GM19372 (cell line): Measurements from ENCODE around the gene MRPL38.
"Not testable (repeated sequence)": the region's sequence is repeated elsewhere in the genome, so short reads cannot be mapped to it uniquely, and the experiment has no call there.

Experiments
- ATAC-seq: cut with Tn5 transposase; IDR thresholded peaks from one replicate; pipeline ENCODE4 v1.9.1; 2021; ENCODE audit warnings: mild to moderate bottlenecking, low read depth, moderate library complexity; ENCODE audit not compliant: unreplicated experiment

MRPL38 gene

DNA sequence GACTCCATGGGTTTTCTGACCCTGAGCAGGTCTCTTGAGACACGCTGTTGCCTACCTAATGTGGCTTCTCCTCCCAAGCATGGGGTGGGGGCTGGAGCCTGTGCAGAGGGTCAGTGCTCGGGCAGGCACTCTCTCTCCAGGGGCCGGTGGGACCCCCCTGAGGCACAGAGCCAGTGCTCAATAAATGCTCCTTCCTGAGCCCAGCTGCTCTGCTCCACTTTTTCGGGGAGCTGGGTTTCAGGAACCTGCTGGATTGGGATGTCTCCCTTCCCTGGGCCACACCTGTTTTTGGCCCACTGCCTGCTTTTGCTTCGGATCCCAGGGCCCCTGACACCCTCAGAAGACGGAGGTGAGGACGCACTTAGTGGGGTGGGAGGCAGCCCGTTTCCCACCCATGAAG lies 6.6 kb downstream of the MRPL38 start:
- ATAC-seq = no peak

DNA sequence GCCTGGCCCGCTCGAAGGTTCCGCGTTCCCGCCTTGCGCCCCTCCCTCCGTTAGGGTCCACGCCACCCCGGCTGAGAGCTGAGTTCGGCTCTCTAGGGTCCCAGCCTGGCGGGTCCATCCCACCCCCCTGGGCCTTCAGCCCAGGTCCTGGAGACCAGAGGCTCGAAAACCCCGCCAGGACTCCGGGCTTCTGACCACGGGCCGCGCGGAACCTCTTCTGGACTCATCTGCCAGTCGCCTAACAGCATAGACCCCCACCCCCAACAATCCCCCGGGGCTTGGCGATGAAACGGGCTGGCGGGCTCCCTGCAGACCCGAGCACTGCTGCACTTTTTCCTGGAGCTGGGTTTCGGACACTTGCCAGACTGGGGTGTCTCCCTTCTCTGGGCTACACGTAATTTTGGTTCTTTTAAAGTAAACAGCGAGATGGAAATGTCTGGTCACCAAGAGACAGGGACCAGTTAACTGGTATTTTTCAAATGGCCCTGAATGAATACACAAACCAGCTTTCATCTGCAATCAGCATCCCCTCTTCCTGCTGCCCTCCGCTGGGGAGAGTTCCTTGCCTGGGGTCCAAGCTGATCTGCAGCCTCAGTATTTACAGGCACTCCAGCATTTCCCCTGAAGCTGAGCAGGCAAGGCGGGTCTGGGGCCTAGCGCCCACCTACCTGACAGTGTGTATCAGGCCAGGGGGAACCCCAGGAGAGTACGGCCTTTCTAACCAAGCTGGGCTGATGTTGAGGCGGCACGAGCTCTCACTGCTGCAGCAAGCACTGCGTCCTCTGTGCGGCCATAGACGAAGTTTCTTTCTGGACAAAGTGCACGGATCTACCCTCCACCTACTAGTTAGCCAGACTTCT lies 7.3 kb downstream of the MRPL38 start:
- no peak for ATAC-seq

DNA sequence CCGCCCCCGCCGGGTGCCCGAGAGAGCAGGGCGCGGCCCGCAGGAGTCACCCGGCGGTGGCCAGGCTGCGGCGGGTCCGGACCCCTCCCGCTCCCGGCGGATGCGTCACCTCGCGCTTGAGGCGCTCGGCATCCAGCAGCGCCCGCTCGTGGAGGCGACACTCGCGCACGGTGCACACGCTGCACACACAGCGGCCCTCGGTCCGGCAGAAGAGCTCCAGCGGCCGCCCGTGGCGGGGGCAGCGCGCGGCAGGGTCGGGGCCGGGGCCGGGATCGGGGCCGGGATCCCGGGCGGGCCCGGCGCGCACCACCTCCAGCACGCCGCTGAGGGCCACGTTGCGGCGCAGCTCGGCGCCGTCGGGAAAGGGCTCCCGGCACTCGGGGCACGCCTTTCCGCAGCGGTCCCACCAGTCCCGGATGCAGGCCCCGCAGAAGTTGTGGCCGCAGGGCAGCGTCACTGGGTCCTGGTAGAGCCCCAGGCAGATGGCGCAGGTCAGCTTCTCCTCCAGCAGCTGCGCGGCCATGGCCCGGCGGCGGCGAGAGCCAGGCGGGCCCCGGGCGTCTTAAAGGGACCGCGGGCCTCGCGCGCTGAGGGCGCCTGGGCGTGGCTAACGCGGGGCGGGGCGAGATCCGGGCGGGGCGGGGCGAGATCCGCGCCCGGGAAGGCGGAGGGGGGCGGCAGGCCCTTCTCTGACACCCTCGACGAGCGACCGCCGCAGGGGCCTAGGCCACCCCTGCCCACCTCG lies 8.1 kb downstream of the MRPL38 start, which contains the start of gene TRIM65:
TSS of gene TRIM65 (minus strand) at position 537 of the 745 bp plus-strand sequence. CDS start at position 523, 14 bp downstream.
- ATAC-seq = peak; percentile 61

DNA sequence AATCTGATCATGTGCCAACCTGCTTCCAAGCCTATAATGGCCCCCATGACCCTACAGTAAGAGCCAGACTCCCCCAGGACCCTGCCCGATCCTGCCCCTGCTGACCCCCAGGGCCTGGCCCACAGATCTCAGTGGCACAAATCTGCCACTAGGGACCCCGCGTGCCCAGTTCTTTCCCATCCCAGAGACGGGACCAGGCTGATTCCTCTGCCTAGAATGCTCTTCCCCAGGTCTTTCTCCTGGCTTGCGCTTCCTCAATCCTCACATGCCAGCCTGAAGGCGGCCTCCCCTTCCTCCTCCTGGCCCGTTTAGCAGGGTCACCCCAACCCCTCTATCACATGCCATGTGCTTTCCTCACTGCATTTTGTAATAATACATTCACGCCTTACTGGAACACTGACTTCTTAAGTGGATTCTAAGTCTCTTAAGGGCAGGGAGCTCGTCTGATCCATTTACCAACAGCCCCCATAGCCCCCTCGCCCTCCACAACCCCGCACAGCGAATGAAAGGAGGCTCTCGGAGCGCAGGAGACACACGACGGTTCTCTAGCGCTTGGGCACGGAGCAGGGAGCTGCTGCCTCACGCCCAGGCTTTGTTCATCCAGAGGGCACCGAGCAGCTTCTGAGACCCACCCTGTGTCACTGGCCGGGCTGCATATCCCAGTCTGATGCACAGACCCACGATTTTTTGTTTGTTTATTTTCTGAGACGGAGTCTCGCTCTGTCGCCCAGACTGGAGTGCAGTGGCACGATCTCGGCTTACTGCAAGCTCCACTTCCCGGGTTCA lies 9.1 kb downstream of the MRPL38 start:
- ATAC-seq = no peak

DNA sequence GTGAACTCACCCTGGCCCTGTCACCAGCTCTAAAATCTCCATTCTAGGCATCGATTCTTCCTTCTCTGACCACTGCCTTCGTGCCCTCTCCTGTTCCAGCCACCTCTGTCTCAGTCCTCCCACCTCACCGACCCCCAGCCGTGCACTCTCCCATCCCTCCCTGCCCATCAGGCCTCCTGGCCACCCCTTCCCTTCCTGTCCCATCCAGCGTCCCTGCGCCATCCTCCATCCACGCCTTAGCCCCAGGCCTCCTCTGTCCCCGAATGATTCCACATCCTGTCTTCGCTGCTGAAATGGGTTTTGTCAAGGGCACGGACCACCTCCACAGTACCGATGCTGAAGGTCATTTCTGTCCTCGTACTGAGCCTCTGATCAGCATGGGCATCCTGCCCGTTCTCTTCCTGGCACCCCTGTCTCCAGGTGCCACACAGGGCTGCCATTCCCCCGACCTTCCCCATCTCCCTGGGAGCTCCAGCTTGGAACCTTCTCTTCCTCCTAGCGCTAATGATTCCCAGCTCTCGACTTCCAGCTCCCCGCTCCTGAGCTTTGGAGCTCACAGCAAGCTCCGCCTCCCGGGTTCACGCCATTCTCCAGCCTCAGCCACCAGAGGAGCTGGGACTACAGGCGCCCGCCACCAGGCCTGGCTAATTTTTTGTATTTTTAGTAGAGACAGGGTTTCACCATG lies 10.5 kb downstream of the MRPL38 start:
- ATAC-seq = no peak

DNA sequence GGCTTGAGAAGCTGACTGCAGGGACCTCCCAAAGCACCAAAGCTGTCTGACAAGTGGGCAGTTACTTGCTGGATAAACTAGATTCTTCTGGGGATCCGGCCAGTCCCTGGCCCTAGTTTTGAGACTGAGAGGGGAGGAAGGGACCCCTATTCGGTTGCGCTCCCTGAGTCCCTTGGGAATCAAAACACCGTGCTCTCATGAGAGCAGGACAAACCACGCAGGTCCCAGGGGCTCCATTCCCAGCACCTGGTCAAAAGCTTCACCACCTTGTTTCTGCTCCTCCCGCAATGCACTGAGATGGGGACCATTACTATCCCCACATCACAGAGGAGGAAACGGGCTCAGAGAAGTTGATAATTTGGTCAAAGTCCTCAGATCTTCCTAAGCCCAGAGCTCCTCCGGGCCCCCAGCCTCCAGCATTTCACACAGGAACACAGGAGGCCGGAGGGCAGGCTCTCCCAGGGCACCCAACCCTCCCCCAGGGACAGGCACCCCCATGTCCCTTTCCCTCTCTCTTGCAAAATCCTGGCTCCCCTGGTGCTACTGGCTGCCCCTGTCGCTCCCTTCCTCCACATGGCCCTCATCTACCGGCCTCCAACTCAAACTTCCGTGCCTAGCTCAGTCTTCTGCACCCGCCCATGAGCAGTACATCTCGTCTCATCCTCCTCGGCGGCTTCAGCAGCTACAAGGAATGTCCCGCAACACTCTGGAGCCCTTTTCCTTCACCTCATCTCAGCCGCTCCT lies 11.2 kb downstream of the MRPL38 start:
- ATAC-seq = no peak

DNA sequence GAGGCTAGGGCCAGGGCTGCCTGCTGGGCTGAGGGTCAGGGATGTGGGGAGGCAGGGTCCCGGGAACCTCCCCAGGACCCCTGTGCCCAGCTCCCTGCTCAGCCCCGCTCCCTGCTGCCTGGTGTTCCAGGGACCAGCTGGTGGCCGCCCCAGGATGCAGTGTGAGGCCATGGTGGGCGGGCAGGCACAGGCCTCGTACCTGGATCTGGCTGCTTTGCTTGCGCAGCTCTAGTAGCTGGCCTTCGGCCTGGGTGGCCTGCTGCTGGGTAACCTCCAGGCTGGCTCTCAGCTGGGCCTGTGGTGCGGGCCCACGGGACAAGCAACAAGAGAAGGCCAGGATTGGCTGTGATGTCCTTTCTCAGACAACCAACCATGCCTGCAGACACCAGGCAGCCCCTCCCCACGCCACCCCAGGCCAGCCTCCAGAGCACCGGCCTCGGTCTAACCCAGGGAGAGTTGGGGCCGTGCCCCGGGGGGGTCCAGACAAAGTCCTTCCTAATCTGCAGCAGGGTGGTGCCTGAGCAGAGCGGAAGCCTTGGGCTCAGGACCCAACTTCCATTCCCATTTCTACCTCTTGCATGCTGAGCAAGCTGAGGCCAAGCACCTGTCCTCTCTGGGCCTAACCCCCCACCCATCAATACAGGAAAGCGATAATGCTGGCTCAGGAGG lies 12.0 kb downstream of the MRPL38 start:
- ATAC-seq = no peak

DNA sequence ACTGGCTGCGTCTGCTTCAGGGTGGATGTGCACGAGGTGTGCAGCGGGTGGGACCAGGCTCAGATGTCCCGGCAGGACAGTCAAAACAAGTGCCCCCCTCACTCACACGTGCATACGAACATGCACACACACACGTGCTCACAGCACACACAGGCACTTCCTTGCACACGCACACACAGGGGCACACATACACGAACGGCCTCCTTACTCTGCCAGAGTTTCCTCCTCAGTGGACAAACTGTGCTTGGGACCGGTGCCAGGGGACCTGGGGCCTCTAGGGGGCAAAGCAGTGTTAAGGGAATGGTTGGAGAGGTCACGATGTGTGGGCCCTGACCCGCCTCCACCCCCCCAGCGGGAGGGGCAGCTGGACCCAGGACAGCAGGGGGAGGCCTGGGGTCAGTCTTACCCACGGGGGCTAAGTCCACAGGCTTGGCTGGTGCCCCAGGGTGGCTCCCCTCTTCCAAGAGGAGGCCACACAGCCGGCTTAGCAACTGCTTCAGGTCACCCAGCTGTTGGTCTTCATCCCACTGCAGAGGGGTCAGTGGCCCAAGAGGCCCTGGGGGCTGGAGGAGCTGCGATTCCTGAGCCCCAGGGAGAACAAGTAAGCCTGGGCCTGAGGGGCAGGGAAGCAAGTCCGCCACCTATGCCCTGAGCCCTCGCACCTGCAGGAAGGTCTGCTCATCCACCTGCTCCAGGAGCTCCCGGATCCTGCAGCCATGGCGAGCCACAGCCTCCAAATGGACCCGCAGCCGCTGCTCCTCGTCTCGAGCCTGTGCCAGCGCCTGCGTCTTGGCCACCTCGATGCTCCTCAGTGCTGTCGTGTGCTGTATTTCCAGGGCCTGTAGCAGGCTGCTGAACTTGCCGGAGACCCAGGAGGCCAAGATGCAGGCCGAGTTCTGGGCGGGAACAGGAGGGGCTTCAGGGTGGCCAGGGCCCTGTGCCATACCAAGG lies 12.8 kb downstream of the MRPL38 start:
- no peak for ATAC-seq

DNA sequence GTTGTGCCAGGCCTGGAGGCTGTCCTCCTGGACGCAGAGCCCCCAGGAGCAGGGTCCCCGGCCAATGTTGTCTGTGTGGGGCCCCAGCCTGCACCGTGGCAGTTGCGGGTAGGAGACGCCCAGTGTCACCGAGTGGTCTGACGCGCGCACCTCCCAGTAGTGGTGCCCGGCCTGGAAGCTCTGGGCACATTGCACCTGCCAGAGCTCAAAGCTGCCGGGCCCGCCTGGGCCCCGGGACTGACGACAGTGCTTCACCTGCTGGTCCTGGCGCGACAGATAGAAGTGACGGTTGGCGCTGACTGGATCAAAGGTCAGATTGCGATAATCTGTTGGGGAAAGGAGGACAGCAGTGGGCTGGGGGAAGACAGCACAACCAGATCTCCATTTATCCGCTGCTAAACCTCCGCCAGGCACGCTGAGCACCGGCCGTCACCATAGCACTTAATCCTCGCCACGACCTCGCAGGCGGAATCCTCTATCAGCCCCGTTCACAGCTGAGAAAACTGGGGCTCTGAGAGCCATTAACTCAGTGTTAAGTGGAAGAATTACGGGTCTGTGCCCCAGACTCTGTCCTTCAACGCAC lies 13.6 kb downstream of the MRPL38 start:
- no peak for ATAC-seq

DNA sequence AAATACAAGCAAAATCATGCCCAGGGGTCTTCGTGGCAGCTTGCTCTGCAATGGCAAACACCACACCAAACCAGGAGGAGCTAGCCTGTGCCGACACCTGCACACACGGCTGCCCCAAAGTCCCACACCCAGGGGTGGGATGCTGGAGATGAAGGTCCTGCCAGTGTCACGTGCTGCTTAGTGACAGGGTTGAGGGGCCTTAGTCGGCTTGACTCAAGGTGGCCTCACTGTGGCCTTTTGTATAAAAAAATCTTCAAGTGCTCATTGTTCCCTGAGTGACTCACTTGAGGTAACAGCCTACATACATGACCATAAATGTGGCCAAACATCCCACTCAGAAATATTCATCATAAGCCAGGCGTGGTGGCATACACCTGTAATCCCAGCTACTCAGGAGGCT lies 15.2 kb downstream of the MRPL38 start:
- ATAC-seq = no peak

DNA sequence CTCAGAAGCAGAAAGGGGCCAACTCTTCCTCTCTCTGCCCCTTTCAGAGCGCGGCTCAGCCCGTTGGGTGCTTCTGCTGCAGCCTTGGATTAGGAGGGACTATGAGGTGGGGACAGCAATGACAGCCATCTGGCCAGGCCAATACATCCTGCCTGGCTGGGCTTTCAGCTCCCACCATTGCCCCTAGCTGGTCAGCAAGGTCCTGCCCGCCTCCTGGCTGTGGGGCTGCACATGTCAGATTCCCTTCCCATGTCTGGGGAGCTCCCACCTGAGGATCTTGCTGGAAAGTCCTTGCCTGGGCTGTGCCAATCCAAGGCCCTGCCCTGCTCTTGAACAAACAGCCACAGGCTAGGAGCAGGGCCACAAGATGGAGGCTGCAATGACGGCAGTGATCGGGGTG lies 16.2 kb downstream of the MRPL38 start:
- ATAC-seq = no peak

DNA sequence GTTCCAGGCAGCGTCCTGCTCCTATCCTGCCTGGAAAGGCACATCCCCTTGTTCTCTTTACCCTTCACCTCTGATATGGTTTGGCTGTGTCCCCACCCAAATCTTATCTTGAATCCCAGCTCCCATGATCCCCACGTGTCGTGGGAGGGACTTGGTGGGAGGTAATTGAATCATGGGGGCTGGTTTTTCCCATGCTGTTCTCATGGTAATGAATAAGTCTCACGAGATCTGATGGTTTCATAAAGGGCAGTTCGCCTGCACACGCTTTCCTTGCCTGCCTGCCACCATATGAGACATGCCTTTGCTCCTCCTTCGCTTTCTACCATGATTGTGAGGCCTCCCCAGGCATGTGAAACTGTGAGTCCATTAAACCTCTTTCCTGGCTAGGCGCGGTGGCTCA lies 18.8 kb downstream of the MRPL38 start:
- not testable (repeated sequence) for ATAC-seq

DNA sequence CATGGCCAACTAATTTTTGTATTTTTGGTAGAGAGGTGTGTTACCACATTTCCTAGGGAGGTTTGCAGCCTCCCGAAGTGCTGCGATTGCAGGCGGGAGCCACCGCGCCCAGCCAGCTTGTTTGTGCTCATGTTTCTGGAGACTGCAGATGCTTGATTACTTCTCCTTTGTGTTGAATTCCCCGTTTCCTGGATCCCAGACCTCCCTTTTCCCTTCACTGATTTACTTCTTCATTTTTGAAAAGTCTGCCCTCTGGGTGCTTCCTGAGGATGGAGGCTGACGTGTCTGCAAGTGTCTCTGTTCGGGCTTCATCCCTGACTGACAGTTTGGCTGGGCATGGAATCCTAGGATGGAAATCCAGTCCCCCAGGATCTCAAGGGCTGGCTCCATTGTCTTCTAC lies 19.3 kb downstream of the MRPL38 start:
- ATAC-seq = no peak

DNA sequence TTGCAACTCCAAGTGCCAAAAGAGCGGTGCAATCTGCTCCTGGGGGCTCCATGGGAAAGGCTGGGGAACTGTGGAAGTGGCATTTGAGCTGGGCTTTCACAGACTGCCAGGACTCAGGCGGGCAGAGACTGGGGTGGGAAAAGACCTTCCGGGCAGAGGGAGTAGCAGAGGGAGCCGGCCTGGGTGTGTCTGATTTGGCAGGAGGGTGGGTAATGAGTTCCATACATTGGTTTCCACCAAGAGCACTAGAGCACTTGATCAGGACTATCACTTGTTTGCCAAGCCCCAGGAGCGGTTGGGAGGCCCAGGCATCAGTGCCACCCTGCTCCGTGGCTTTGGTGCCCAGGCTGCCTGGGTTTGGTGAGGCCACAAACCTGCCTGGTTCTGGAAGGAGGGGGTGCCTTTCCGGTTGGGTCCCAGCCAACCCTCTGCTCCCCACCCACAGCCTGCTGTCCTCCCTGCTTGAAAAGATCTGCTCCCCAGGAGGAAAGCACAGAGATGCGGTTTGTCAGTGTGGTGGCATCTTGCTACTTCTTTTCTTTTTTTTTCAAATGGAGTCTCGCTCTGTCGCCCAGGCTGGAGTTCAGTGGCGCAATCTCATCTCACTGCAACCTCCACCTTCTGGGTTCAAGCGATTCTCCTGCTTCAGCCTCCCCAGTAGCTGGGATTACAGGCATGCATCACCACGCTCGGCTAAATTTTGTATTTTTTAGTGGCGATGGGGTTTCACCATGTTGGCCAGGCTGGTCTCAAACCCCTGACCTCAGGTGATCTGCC lies 22.8 kb downstream of the MRPL38 start:
- no peak for ATAC-seq

DNA sequence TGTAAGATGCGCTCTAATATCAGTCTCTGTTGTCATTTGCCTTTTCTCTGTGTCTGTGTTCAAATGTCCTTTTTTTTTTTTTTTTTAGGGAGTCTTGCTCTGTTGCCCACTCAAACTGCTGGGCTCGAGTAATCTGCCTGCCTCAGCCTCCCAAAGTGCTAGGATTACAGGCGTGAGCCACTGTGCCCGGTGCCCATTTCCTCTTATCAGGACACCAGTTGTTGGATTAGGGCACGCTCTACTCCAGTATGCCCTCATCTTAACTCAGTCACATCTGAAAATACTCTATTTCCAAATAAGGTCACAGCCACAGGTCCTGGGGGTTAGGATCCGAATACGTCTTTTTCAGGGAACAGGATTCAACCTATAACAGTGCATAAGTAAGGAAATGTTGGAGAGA lies 24.4 kb downstream of the MRPL38 start:
- ATAC-seq = no peak

DNA sequence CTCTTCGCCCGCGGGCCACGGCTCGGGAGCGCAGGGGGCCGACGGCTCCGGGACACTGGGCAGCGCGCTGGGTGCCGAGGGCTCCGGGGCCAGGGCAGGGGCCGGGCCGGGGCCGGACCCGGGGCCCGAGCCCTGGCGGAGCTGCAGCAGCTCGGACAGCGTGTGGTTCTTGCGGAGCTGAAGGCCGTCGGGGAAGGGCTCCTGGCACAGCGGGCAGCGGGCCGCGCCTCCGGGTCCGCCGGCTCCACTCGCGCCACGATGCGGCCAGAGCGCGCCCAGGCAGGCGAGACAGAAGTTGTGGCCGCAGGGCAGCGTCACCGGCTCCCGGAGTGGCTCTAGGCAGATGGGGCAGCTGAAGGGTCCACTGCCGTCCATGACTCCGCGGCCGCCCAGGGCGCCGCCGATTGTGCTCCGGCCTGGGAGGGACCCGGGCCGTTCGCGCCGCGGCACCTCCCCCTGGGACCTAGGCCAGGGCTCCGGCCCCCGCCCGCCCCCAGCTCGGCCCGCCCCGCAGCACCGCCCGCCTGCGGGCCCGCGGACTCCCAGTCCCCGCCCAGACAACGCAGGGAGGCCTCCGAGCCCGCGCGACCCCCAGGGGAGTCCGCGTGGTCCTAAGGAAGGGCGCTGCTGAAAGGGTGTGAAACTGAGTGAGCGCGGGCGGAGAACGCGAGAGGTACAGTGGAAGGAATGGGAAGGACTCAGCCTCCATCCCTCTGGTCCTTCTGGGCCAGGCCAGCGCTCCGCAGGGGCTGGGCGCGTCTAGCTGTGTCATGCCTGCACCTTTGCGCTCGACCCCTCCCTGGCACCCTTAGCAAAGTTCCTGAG lies 26.3 kb downstream of the MRPL38 start, which contains the start of gene TRIM47:
TSS of gene TRIM47 (minus strand) at position 408 of the 825 bp plus-strand sequence. CDS start at position 375, 33 bp downstream.
- no peak for ATAC-seq
